GM12878 (cell line): Measurements from ENCODE around the gene TCEANC2.
"Not testable (repeated sequence)": the region's sequence is repeated elsewhere in the genome, so short reads cannot be mapped to it uniquely, and the experiment has no call there.

Experiments used
- CHD2 ChIP-seq: IDR thresholded peaks from 2 replicates; pipeline ENCODE4 v1.6.1; 2011; ENCODE audit warnings: low read depth, low read length, improper control_type of control experiment, borderline replicate concordance
- CREB1 ChIP-seq: IDR thresholded peaks from 2 replicates; pipeline ENCODE4 v1.6.1; 2012; ENCODE audit warnings: low read depth, mild to moderate bottlenecking, inconsistent platforms
- EZH2 ChIP-seq: IDR thresholded peaks from 2 replicates; pipeline ENCODE4 v1.6.1; 2012; ENCODE audit warnings: low read depth, mild to moderate bottlenecking, control low read depth, inconsistent platforms, low read length, borderline replicate concordance; ENCODE audit not compliant: control insufficient read depth
- JUNB ChIP-seq: IDR thresholded peaks from 2 replicates; pipeline ENCODE4 v1.6.1; 2016; ENCODE audit warnings: antibody characterized with exemption, mild to moderate bottlenecking
- JUND ChIP-seq: IDR thresholded peaks from 2 replicates; pipeline ENCODE4 v1.6.1; 2012; ENCODE audit warnings: low read depth, mild to moderate bottlenecking, low read length, improper control_type of control experiment, moderate library complexity
- RFX5 ChIP-seq: IDR thresholded peaks from 2 replicates; pipeline ENCODE4 v1.6.1; 2011; ENCODE audit warnings: low read depth, low read length, improper control_type of control experiment
- SRF ChIP-seq, 2 experiments: IDR thresholded peaks; 2 replicates each; pipeline ENCODE4 v1.6.1; 2011; ENCODE audit warnings: low read depth in 2 of 2, low read length in 2 of 2, mild to moderate bottlenecking in 1 of 2, moderate library complexity in 1 of 2
- TAF1 ChIP-seq: IDR thresholded peaks from 2 replicates; pipeline ENCODE4 v1.6.1; 2011; ENCODE audit warnings: mild to moderate bottlenecking, low read depth, low read length, borderline replicate concordance
- TCF3 ChIP-seq: IDR thresholded peaks from 2 replicates; pipeline ENCODE4 v1.6.1; 2012; ENCODE audit warnings: low read depth, mild to moderate bottlenecking, low read length, borderline replicate concordance; ENCODE audit not compliant: insufficient read depth
- ZNF24 ChIP-seq: fragments of 450-650 bp; IDR thresholded peaks from 2 replicates; pipeline ENCODE4 v1.6.1; 2017; ENCODE audit warnings: antibody characterized with exemption, mild to moderate bottlenecking

DNA sequence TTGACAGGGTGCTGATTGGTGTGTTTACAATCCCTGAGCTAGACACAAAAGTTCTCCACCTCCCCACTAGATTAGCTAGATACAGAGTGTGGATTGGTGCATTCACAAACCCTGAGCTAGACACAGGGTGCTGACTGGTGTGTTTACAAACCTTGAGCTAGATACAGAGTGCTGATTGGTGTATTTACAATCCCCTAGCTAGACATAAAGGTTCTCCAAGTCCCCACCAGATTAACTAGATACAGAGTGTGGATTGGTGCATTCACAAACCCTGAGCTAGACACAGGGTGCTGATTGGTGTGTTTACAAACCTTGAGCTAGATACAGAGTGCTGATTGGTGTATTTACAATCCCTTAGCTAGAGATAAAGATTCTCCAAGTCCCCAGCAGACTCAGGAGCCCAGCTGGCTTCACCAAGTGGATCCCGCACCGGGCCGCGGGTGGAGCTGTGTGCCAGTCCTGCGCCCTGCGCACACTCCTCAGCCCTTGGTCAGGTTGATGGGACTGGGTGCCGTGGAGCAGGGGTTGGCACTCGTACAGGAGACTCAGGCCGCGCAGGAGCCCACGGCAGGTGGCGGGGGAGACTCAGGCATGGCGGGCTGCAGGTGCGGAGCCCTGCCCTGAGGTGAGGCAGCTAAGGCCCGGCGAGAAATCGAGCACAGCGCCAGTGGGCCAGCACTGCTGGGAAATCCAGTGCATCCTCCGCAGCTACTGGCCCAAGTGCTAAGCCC is 49.5 kb upstream of the TCEANC2 start:
- TF ChIP-seq EZH2; JUND; CHD2; ZNF24; RFX5; TCF3; CREB1; JUNB; TAF1; SRF (IDR thresholded peaks at IDR 0.05; ENCODE audit: low read depth in 2 of 2, low read length in 2 of 2): not testable (repeated sequence)
